ENCODE measurements around the gene IL11RA. TPM values are rescaled to one million over a fixed set of nuclear protein-coding genes. Genes with fewer than 3 reads are reported as not detected.
A peak's percentile ranks its signal among the peaks of the same experiment; 100 is the strongest.

Gene IL11RA
- 50.7 and 52.3 TPM in 2 replicates for total RNA-seq (2014; rRNA removed; shearing (Covaris generic))
- 44.0 and 44.1 TPM in 2 replicates for polyA plus RNA-seq (2016; fragmentation: Nextera tagmentation; extraction: Ambion mirVana)

GRCh38 chr9:34651876-34652601, at the start of gene IL11RA:
TSS of gene IL11RA (plus strand) at chr9:34652185. CDS start at chr9:34655218, 3,033 bp downstream.
- Histone ChIP-seq H3K4me3 (peak within 1 kb of the TSS; percentile 67), H3K4me1 (ENCODE audit: insufficient read depth) (peaks cover 51% of the 10 kb centered on the region), H3K27ac (peak within 1 kb of the TSS; percentile 82), H3F3A (ENCODE audit: insufficient read depth) (peaks cover 18% of the 10 kb centered on the region; the same call in 1 of the 2 replicates), H3K79me2 (ENCODE audit: insufficient read depth) (peaks cover 14% of the 10 kb centered on the region), H4K20me1 (ENCODE audit: insufficient read depth) (no peaks in the 10 kb centered on the region), H3K36me3 (ENCODE audit: low read depth) (no peaks in the 10 kb centered on the region), H3K9ac (peak within 1 kb of the TSS; percentile 68), H3K4me2 (ENCODE audit: unreplicated experiment) (peak within 1 kb of the TSS; percentile 92), H2AFZ (peak within 1 kb of the TSS; percentile 74), H3K9me2 (ENCODE audit: insufficient read depth) (no peaks in the 10 kb centered on the region), H3K9me3 (ENCODE audit: low read depth) (no peaks in the 10 kb centered on the region), H3K27me3 (replicated peaks; ENCODE audit: insufficient read depth) (no peaks in the 10 kb centered on the region)
- in situ Hi-C loops (cut with MboI), result no loop called here
- DNase-seq, result peak; percentile 84
- 0 to 1% methylated on average over 20 to 24 of the region's 24 CpGs for WGBS, 2 experiments (ENCODE audit: low coverage in 1 of 2, low lambda C conversion rate in 2 of 2, missing lambda C conversion rate in 2 of 2)
- TF ChIP-seq EZH2 (IDR thresholded peaks at IDR 0.05; ENCODE audit: insufficient read depth, poor library complexity, severe bottlenecking) (no peak), EZH2phosphoT487 (IDR thresholded peaks at IDR 0.05; ENCODE audit: insufficient read depth, low read depth) (no peak)

GRCh38 chr9:34603610-34604231, 48.3 kb upstream of the IL11RA start:
- Histone ChIP-seq H3K4me1 (ENCODE audit: insufficient read depth) (no peaks in the 10 kb centered on the region), H3K79me2 (ENCODE audit: insufficient read depth) (no peaks in the 10 kb centered on the region), H3F3A (ENCODE audit: insufficient read depth) (no peaks in the 10 kb centered on the region), H3K27ac (no peak overlapping the region), H2AFZ (no peak overlapping the region), H3K9me3 (ENCODE audit: low read depth) (no peaks in the 10 kb centered on the region), H3K9me2 (ENCODE audit: insufficient read depth) (no peaks in the 10 kb centered on the region), H3K36me3 (ENCODE audit: low read depth) (no peaks in the 10 kb centered on the region), H4K20me1 (ENCODE audit: insufficient read depth) (no peaks in the 10 kb centered on the region), H3K27me3 (replicated peaks; ENCODE audit: insufficient read depth) (no peaks in the 10 kb centered on the region), H3K9ac (no peak overlapping the region), H3K4me3 (no peak overlapping the region), H3K4me2 (ENCODE audit: unreplicated experiment) (no peak overlapping the region)
- WGBS, 2 experiments (ENCODE audit: low coverage in 1 of 2, low lambda C conversion rate in 2 of 2, missing lambda C conversion rate in 2 of 2), result 23% methylated on average over 4 of the region's 4 CpGs
- TF ChIP-seq EZH2phosphoT487 (IDR thresholded peaks at IDR 0.05; ENCODE audit: insufficient read depth, low read depth), result no peak
- TF ChIP-seq EZH2 (IDR thresholded peaks at IDR 0.05; ENCODE audit: insufficient read depth, poor library complexity, severe bottlenecking), result no peak
- in situ Hi-C loops (cut with MboI), result loop anchor here (25.0 kb wide), 1 partner anchor 91 kb away; the partner anchor contains the start of gene ENHO
- peak; percentile 68 for DNase-seq

GRCh38 chr9:34606190-34606589, 45.8 kb upstream of the IL11RA start:
- Histone ChIP-seq H3K4me1 (ENCODE audit: insufficient read depth) (peaks cover 4% of the 10 kb centered on the region; the same call in 1 of the 2 replicates), H3K79me2 (ENCODE audit: insufficient read depth) (peaks cover 10% of the 10 kb centered on the region), H3K9me2 (ENCODE audit: insufficient read depth) (no peaks in the 10 kb centered on the region), H3K9me3 (ENCODE audit: low read depth) (no peaks in the 10 kb centered on the region), H3F3A (ENCODE audit: insufficient read depth) (no peaks in the 10 kb centered on the region), H3K4me3 (no peak overlapping the region), H3K9ac (no peak overlapping the region), H3K36me3 (ENCODE audit: low read depth) (no peaks in the 10 kb centered on the region), H3K27me3 (replicated peaks; ENCODE audit: insufficient read depth) (no peaks in the 10 kb centered on the region), H2AFZ (no peak overlapping the region), H4K20me1 (ENCODE audit: insufficient read depth) (no peaks in the 10 kb centered on the region), H3K4me2 (ENCODE audit: unreplicated experiment) (no peak overlapping the region), H3K27ac (no peak overlapping the region)
- in situ Hi-C loops (cut with MboI), result loop anchor here (25.0 kb wide), 1 partner anchor 94 kb away; the partner anchor contains the start of gene ENHO
- DNase-seq, result no peak
- TF ChIP-seq EZH2 (IDR thresholded peaks at IDR 0.05; ENCODE audit: insufficient read depth, poor library complexity, severe bottlenecking) (no peak), EZH2phosphoT487 (IDR thresholded peaks at IDR 0.05; ENCODE audit: insufficient read depth, low read depth) (no peak)

GRCh38 chr9:34606905-34607304, 45.1 kb upstream of the IL11RA start:
- H3K79me2 ChIP-seq (ENCODE audit: insufficient read depth), result peaks cover 16% of the 10 kb centered on the region
- WGBS, 2 experiments (ENCODE audit: low coverage in 1 of 2, low lambda C conversion rate in 2 of 2, missing lambda C conversion rate in 2 of 2), result 87 to 90% methylated on average over 3 of the region's 3 CpGs
- in situ Hi-C loops (cut with MboI), result loop anchor here (25.0 kb wide), 1 partner anchor 95 kb away; the partner anchor contains the start of gene ENHO
- no peak overlapping the region for H3K9ac ChIP-seq
- no peaks in the 10 kb centered on the region for H3K27me3 ChIP-seq (replicated peaks; ENCODE audit: insufficient read depth)
- H3F3A ChIP-seq (ENCODE audit: insufficient read depth), result no peaks in the 10 kb centered on the region
- no peaks in the 10 kb centered on the region for H3K9me3 ChIP-seq (ENCODE audit: low read depth)
- no peaks in the 10 kb centered on the region for H4K20me1 ChIP-seq (ENCODE audit: insufficient read depth)
- H3K9me2 ChIP-seq (ENCODE audit: insufficient read depth), result no peaks in the 10 kb centered on the region
- H2AFZ ChIP-seq, result no peak overlapping the region
- no peak overlapping the region for H3K4me3 ChIP-seq
- no peak overlapping the region for H3K4me2 ChIP-seq (ENCODE audit: unreplicated experiment)
- H3K36me3 ChIP-seq (ENCODE audit: low read depth), result no peaks in the 10 kb centered on the region
- peaks cover 5% of the 10 kb centered on the region; the same call in 1 of the 2 replicates for H3K4me1 ChIP-seq (ENCODE audit: insufficient read depth)
- no peak for TF ChIP-seq EZH2phosphoT487 (IDR thresholded peaks at IDR 0.05; ENCODE audit: insufficient read depth, low read depth)
- no peak for TF ChIP-seq EZH2 (IDR thresholded peaks at IDR 0.05; ENCODE audit: insufficient read depth, poor library complexity, severe bottlenecking)
- H3K27ac ChIP-seq, result no peak overlapping the region
- DNase-seq, result no peak
